VCaP (cell line): ENCODE data around the gene EVA1A.
A peak's percentile ranks its signal among the peaks of the same experiment; 100 is the strongest.
"Not testable (repeated sequence)": the region's sequence is repeated elsewhere in the genome, so short reads cannot be mapped to it uniquely, and the experiment has no call there.

Source experiments
- H3K27ac ChIP-seq: fragments of 450-650 bp; 2 replicates; pipeline ENCODE4 v1.5.1; 2017
- CTCF ChIP-seq: fragments of 450-650 bp; conservative IDR thresholded peaks from 2 replicates; pipeline ENCODE4 v1.5.1; 2017; ENCODE audit warnings: mild to moderate bottlenecking, moderate library complexity

Gene EVA1A

GRCh38 chr2:75483878-75484277, 76.9 kb downstream of the EVA1A start:
- TF ChIP-seq CTCF: no peak
- no peak overlapping the region for H3K27ac ChIP-seq

DNA sequence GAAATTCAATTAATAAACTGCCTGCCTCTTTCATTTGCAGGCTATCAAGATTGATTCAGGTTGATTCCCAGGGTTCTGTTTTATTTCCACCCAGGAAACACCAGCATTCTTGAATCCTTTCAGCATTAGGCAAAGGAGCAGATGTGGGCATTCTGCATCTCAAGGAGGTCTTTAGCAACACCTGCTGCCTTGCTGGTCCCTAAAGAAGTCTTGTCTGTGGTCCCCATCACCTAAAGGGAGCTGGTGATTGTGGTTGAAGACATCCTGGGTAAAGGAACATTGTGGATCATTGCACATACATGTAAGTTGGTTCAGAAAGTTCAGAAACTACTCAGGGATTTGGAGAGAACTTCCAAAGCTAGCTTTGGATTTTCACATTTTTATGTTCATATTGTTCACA, 78.3 kb downstream of the EVA1A start:
- TF ChIP-seq CTCF: no peak
- H3K27ac ChIP-seq: no peak overlapping the region

DNA sequence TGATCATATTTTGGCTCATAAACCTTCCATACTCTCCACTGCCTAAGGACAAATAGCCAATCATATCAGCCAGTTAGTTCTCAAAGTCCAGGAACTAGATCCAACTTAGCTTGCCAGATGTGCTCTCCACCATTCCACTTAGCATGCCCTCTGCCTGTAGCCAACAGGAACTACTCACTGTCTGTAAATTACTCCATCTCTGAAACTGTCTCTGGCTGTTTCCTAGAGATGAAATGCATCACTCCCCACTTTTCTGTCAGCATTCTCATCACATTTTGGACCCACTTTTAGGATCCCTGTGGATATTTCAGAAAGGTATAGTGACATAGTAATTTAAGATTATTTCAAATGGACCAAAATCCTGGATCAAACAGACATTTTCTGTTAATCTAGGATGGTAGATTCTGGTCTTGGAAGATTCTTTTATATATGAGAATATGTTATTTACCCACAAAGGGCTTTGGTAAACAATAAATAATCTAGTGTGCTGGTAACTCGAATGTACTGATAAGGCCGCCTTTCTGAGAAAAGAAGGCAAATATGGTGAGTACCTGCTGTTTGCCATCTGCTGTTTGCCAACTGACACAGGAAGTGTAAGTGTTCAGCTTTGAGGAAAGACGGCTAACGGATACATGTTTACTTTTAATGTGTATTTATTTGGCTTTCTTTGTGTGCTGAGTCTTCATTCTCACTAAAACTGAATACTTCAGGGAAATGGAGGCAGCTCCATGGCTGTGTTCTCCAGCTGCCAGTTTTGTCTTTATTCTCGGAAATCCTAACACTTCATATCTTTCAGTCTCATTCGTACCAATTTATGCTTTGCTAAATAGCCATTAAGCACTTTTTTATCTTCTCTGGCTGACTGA, 79.5 kb downstream of the EVA1A start:
- TF ChIP-seq CTCF: peak; percentile 48
- no peak overlapping the region for H3K27ac ChIP-seq

- not testable (repeated sequence) for H3K27ac ChIP-seq
Measured at GRCh38 chr2:75477696-75478095, 83.0 kb downstream of the EVA1A start.

DNA sequence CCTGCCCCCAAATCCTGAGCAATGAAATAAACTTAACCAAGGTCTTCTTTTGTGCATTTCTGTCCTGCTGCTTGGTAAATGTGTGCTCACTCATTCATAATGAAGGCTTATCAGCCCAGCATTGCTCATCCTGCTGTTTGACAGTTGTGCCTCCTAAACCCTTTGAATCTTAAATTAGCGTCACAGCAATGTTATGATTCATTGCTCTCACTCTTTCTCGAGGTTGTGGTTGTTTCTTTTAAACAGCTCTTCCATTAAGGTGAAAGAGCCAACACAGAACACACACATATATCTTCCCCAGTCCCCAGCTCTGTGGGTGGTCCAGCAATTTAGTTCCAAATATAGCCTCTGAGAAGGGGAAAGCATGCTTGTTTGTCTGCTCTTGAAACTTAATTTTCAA, 84.0 kb downstream of the EVA1A start:
- H3K27ac ChIP-seq: no peak overlapping the region
- TF ChIP-seq CTCF: no peak

GRCh38 chr2:75475976-75476375, 84.8 kb downstream of the EVA1A start:
- H3K27ac ChIP-seq: no peak overlapping the region
- TF ChIP-seq CTCF: no peak

DNA sequence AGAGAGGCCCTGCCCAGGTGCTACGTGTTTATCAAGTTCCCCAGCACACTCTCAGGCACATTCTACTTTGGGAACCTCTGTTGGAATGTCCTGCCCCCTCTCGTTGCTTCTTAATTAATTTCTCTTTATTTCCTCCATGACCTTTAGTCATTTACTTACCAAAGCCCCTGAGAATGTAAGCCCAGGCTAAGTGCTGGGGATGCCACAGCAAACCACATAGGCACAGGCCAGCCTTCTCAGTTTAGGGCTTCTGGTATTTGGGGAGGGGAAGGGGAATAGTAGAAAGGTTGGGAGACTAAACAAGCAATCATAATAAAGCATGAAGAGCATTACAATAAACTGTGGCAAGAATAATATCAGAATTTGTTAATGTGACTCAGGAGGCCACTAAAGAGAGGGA, 85.7 kb downstream of the EVA1A start:
- H3K27ac ChIP-seq: no peak overlapping the region
- no peak for TF ChIP-seq CTCF

GRCh38 chr2:75474115-75474514, 86.6 kb downstream of the EVA1A start:
- no peak overlapping the region for H3K27ac ChIP-seq
- no peak for TF ChIP-seq CTCF
